Measurements from ENCODE around the gene CDK14. TPM values are rescaled to one million over a fixed set of nuclear protein-coding genes. Genes with fewer than 3 reads are reported as not detected.

CDK14 gene
- total and polyA plus RNA-seq, 9 donors, result 12.6 to 54.1 (median 43.8) TPM

DNA sequence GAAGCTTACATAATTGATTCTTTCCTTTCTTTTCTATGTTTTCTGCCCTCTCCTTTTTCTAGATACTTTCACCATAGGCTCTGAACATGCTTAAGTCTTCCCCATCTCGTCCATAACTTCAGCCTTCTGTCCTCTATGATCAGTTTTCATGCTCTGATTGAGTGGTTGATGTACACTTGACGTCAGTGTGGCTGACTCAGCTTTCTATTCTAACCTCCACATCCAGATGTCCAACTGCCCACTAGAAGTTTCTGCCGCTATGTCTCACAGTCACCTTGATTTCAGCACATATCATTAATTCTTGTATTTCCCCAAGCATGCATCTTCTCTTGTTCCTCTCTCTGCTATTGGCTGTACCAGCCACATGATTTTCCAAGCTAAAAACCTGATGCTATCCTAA, 15.0 kb downstream of the CDK14 start:
- TF ChIP-seq EP300 (IDR thresholded peaks at IDR 0.05) (no peak), POLR2A (IDR thresholded peaks at IDR 0.05) (no peak), CTCF (IDR thresholded peaks at IDR 0.05) (no peak)
- Histone ChIP-seq H3K4me3 (no peak overlapping the region), H3K4me1 (ENCODE audit: insufficient read depth) (peaks cover 5% of the 10 kb centered on the region), H3K36me3 (no peaks in the 10 kb centered on the region), H3K27ac (no peak overlapping the region), H3K9me3 (no peaks in the 10 kb centered on the region), H3K27me3 (no peaks in the 10 kb centered on the region)
- 67 to 88% (median 78%) methylated on average over 3 of the region's 3 CpGs for WGBS, 3 donors
- intact Hi-C loops (cut with DNase I), result no loop called here
- no peak for DNase-seq

- DNase-seq, result no peak
- intact Hi-C loops (cut with DNase I), result no loop called here
- H3K36me3 ChIP-seq, result no peaks in the 10 kb centered on the region
- no peaks in the 10 kb centered on the region for H3K9me3 ChIP-seq
- no peak overlapping the region for H3K27ac ChIP-seq
- WGBS, 3 donors, result 81 to 86% (median 86%) methylated on average over 3 of the region's 3 CpGs
- no peak overlapping the region for H3K4me3 ChIP-seq
- no peaks in the 10 kb centered on the region for H3K27me3 ChIP-seq
- TF ChIP-seq EP300 (IDR thresholded peaks at IDR 0.05), result no peak
- TF ChIP-seq CTCF (IDR thresholded peaks at IDR 0.05), result no peak
- no peak for TF ChIP-seq POLR2A (IDR thresholded peaks at IDR 0.05)
- H3K4me1 ChIP-seq (ENCODE audit: insufficient read depth), result peaks cover 5% of the 10 kb centered on the region
These were observed 17.0 kb downstream of the CDK14 start for GRCh38 chr7:90613088-90613498.

DNA sequence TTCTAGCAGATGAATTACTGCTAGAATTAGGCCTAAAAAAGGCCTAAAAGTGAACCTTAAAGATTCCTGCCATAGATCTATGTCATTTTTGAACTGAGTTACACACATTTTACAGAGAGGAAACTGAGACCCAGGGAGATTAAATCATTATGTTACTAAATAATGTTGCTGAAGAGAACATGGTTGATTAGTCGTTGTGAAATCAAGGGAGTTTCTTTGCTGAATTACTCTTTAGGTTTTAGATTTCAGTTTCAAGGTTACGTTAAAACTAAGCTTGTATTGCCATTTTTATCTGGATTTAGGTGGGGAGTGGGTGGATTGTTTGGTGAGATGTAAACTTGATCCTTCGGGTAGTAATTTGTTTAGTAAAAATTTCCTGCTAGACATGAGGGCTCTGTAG, 21.3 kb downstream of the CDK14 start:
- H3K36me3 ChIP-seq, result no peaks in the 10 kb centered on the region
- WGBS, 3 donors, result 54 to 67% (median 56%) methylated on average over 3 of the region's 3 CpGs
- H3K27ac ChIP-seq, result no peak overlapping the region
- no peak for TF ChIP-seq CTCF (IDR thresholded peaks at IDR 0.05)
- no peak for TF ChIP-seq EP300 (IDR thresholded peaks at IDR 0.05)
- TF ChIP-seq POLR2A (IDR thresholded peaks at IDR 0.05), result no peak
- H3K27me3 ChIP-seq, result no peaks in the 10 kb centered on the region
- H3K4me1 ChIP-seq (ENCODE audit: insufficient read depth), result peaks cover 5% of the 10 kb centered on the region
- DNase-seq, result no peak
- no peaks in the 10 kb centered on the region for H3K9me3 ChIP-seq
- intact Hi-C loops (cut with DNase I), result no loop called here
- H3K4me3 ChIP-seq, result no peak overlapping the region

DNA sequence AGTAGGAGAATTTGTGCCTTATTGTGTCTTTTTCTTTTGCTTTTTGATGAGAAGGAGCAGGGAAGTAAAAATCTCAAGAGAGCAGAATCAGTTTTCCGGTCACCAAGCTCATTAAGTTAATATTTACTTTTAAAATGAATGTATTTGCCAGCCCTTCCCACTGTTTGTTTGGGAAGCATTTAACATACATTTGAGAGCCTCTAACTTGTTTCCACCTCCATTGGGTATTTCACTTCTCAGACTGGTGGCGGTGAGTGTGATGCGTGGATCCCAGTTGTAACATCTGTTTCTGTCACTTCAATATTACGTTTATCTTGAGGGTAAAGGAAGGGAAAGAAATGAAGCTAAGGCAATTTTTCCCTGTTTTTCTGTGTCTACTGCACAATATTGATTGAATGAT, 22.8 kb downstream of the CDK14 start:
- Histone ChIP-seq H3K27me3 (no peaks in the 10 kb centered on the region), H3K4me1 (ENCODE audit: insufficient read depth) (peaks cover 7% of the 10 kb centered on the region), H3K36me3 (no peaks in the 10 kb centered on the region), H3K9me3 (no peaks in the 10 kb centered on the region), H3K27ac (no peak overlapping the region), H3K4me3 (no peak overlapping the region)
- WGBS, 3 donors, result 93 to 95% (median 94%) methylated on average over 4 of the region's 4 CpGs
- no peak for DNase-seq
- intact Hi-C loops (cut with DNase I), result no loop called here
- no peak for TF ChIP-seq CTCF (IDR thresholded peaks at IDR 0.05)
- no peak for TF ChIP-seq POLR2A (IDR thresholded peaks at IDR 0.05)
- TF ChIP-seq EP300 (IDR thresholded peaks at IDR 0.05), result no peak

Measured in ovary (tissue), 9 donors.